Measurements from ENCODE around the gene CMBL. TPM values are rescaled to one million over a fixed set of nuclear protein-coding genes. Genes with fewer than 3 reads are reported as not detected.

The CMBL gene
- total RNA-seq, 1 experiment from 2014 or later, result 12.6 TPM

DNA sequence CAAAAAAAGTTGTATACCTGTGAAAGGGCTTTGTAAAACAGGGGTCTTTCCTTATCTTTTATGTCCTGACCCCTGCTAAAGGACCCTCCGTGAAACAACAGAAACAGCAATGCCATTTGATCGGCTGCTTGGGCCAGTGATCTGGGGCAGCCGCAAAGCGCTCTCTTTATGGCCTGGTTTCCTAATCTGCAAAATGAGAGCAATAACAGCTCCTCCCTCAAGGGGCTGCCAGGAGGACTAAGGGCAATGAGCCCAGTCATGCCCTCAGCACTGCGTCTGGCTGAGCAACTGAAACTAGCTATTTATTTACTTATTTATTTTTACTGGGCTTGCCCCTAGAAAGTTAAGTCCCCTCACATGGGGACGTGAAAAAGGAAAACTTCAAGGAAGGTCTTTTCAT lies 18.3 kb downstream of the CMBL start:
- H2BK120ac ChIP-seq (ENCODE audit: low read depth, low read length, poor library complexity, severe bottlenecking), result no peak overlapping the region

More for the DNA sequence above, 18.3 kb downstream of the CMBL start:
- H3K4ac ChIP-seq (ENCODE audit: low read depth, low read length), result no peak overlapping the region
- no peak overlapping the region for H4K8ac ChIP-seq (replicated peaks; ENCODE audit: insufficient read length, low read depth, low read length)
- no peak overlapping the region for H3K27ac ChIP-seq (ENCODE audit: insufficient read length, low read depth, low read length)
- H3K23ac ChIP-seq (ENCODE audit: insufficient read length, low read depth, low read length), result no peak overlapping the region
- no peak overlapping the region for H2AFZ ChIP-seq (ENCODE audit: low read length)
- H4K20me1 ChIP-seq (ENCODE audit: control insufficient read depth, insufficient read depth, insufficient read length), result no peaks in the 10 kb centered on the region
- no peak overlapping the region for H3K14ac ChIP-seq (ENCODE audit: insufficient read depth, low read length)
- Mint-ChIP-seq H3K27ac (no peak overlapping the region), H3K27me3 (ENCODE audit: low read depth) (no peaks in the 10 kb centered on the region), H3K36me3 (ENCODE audit: insufficient read depth in 1 of 3, low read depth in 3 of 3) (peaks cover 16 to 18% (median 17%) of the 10 kb centered on the region in 3 experiments), H3K4me1 (peaks cover 7 to 8% of the 10 kb centered on the region in 2 experiments), H3K9me3 (peaks cover 2 to 4% of the 10 kb centered on the region in 2 experiments; a peak in 4 of 5 replicates), H3K4me3 (no peak overlapping the region; a peak in 1 of 5 replicates)
- H2BK20ac ChIP-seq (ENCODE audit: low read depth, low read length, poor library complexity, severe bottlenecking), result no peak overlapping the region
- H2AK5ac ChIP-seq (ENCODE audit: insufficient read length, low read length), result no peak overlapping the region
- no peak overlapping the region for H2BK15ac ChIP-seq (ENCODE audit: low read depth, low read length)
- H3T11ph ChIP-seq (ENCODE audit: low read length), result no peak overlapping the region
- WGBS (ENCODE audit: extremely low coverage, insufficient read length, low lambda C conversion rate), result no CpG with 5 or more reads among the region's 6 CpGs
- H2BK5ac ChIP-seq (ENCODE audit: insufficient read length, low read length), result no peak overlapping the region
- no peak for DNase-seq
- no peak overlapping the region for H3K18ac ChIP-seq (ENCODE audit: insufficient read length, low read depth, low read length)
- H3K9ac ChIP-seq (ENCODE audit: extremely low read depth, insufficient read length, low read length), result no peak overlapping the region
- no peak overlapping the region for H3K4me2 ChIP-seq (ENCODE audit: insufficient read depth, insufficient read length, low read length)
- H2BK12ac ChIP-seq (ENCODE audit: insufficient read length, low read depth, low read length), result no peak overlapping the region
- no peak overlapping the region for H4K91ac ChIP-seq (ENCODE audit: insufficient read length, low read depth, low read length)
- no peaks in the 10 kb centered on the region for H3K27me3 ChIP-seq (ENCODE audit: insufficient read depth, low read length)
- peaks cover 2% of the 10 kb centered on the region; the same call in 1 of the 2 replicates for H3K79me2 ChIP-seq (ENCODE audit: insufficient read depth, low read length)
- H3K9me3 ChIP-seq (ENCODE audit: control insufficient read depth, low read depth, low read length), result no peaks in the 10 kb centered on the region
- no peaks in the 10 kb centered on the region for H3K79me1 ChIP-seq (ENCODE audit: insufficient read depth, low read depth, low read length, poor library complexity, severe bottlenecking)
- no peak overlapping the region for H4K5ac ChIP-seq (ENCODE audit: insufficient read length, low read depth, low read length)
- no peaks in the 10 kb centered on the region for H3K4me1 ChIP-seq (ENCODE audit: insufficient read depth, low read length)
- no peak overlapping the region for H3K56ac ChIP-seq (ENCODE audit: insufficient read length, low read depth, low read length)
- TF ChIP-seq, protein P1, sequence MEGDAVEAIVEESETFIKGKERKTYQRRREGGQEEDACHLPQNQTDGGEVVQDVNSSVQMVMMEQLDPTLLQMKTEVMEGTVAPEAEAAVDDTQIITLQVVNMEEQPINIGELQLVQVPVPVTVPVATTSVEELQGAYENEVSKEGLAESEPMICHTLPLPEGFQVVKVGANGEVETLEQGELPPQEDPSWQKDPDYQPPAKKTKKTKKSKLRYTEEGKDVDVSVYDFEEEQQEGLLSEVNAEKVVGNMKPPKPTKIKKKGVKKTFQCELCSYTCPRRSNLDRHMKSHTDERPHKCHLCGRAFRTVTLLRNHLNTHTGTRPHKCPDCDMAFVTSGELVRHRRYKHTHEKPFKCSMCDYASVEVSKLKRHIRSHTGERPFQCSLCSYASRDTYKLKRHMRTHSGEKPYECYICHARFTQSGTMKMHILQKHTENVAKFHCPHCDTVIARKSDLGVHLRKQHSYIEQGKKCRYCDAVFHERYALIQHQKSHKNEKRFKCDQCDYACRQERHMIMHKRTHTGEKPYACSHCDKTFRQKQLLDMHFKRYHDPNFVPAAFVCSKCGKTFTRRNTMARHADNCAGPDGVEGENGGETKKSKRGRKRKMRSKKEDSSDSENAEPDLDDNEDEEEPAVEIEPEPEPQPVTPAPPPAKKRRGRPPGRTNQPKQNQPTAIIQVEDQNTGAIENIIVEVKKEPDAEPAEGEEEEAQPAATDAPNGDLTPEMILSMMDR (conservative IDR thresholded peaks at IDR 0.05), result no peak; the same call in 2 of the 3 replicates
- H3K23me2 ChIP-seq (ENCODE audit: insufficient read length, low read depth, low read length, poor library complexity, severe bottlenecking), result no peaks in the 10 kb centered on the region
